Measurements from ENCODE around the gene RCBTB2.

The RCBTB2 gene

GRCh38 chr13:48492470-48493065, 40.3 kb downstream of the RCBTB2 start:
- no peaks in the 10 kb centered on the region for H3K4me1 ChIP-seq (ENCODE audit: insufficient read depth, insufficient read length)
- H3K9me3 ChIP-seq (ENCODE audit: insufficient read depth, low read length) = no peaks in the 10 kb centered on the region
- TF ChIP-seq SUZ12 (IDR thresholded peaks at IDR 0.05; ENCODE audit: extremely low read depth, insufficient read depth, insufficient read length) (no peak), ZNF274 (IDR thresholded peaks at IDR 0.05; ENCODE audit: low read depth, low read length) (no peak), YY1 (IDR thresholded peaks at IDR 0.05; ENCODE audit: insufficient read depth, insufficient read length) (no peak)
- no peaks in the 10 kb centered on the region for H3K36me3 ChIP-seq (ENCODE audit: insufficient read depth, insufficient read length, low read length)
- H3K4me3 ChIP-seq (ENCODE audit: insufficient read length, low read depth) = no peak overlapping the region
- H3K9ac ChIP-seq (ENCODE audit: insufficient read length, low read depth) = no peak overlapping the region
- no peak for DNase-seq (ENCODE audit: low read depth, low spot score)
- H3K27me3 ChIP-seq (ENCODE audit: insufficient read depth, insufficient read length) = no peaks in the 10 kb centered on the region

- Histone ChIP-seq H3K9ac (ENCODE audit: insufficient read length, low read depth) (no peak overlapping the region), H3K36me3 (ENCODE audit: insufficient read depth, insufficient read length, low read length) (no peaks in the 10 kb centered on the region), H3K27me3 (ENCODE audit: insufficient read depth, insufficient read length) (no peaks in the 10 kb centered on the region), H3K4me3 (ENCODE audit: insufficient read length, low read depth) (no peak overlapping the region), H3K9me3 (ENCODE audit: insufficient read depth, low read length) (no peaks in the 10 kb centered on the region), H3K4me1 (ENCODE audit: insufficient read depth, insufficient read length) (no peaks in the 10 kb centered on the region)
- TF ChIP-seq ZNF274 (IDR thresholded peaks at IDR 0.05; ENCODE audit: low read depth, low read length) (no peak), SUZ12 (IDR thresholded peaks at IDR 0.05; ENCODE audit: extremely low read depth, insufficient read depth, insufficient read length) (no peak), YY1 (IDR thresholded peaks at IDR 0.05; ENCODE audit: insufficient read depth, insufficient read length) (no peak)
- DNase-seq (ENCODE audit: low read depth, low spot score) = no peak
These were observed 40.8 kb downstream of the RCBTB2 start for GRCh38 chr13:48492096-48492440.

GRCh38 chr13:48491423-48492095, 41.3 kb downstream of the RCBTB2 start:
- no peaks in the 10 kb centered on the region for H3K4me1 ChIP-seq (ENCODE audit: insufficient read depth, insufficient read length)
- no peak for DNase-seq (ENCODE audit: low read depth, low spot score)
- H3K27me3 ChIP-seq (ENCODE audit: insufficient read depth, insufficient read length) = no peaks in the 10 kb centered on the region
- no peaks in the 10 kb centered on the region for H3K36me3 ChIP-seq (ENCODE audit: insufficient read depth, insufficient read length, low read length)
- H3K4me3 ChIP-seq (ENCODE audit: insufficient read length, low read depth) = no peak overlapping the region
- no peaks in the 10 kb centered on the region for H3K9me3 ChIP-seq (ENCODE audit: insufficient read depth, low read length)
- TF ChIP-seq YY1 (IDR thresholded peaks at IDR 0.05; ENCODE audit: insufficient read depth, insufficient read length) = no peak
- no peak for TF ChIP-seq SUZ12 (IDR thresholded peaks at IDR 0.05; ENCODE audit: extremely low read depth, insufficient read depth, insufficient read length)
- no peak for TF ChIP-seq ZNF274 (IDR thresholded peaks at IDR 0.05; ENCODE audit: low read depth, low read length)
- no peak overlapping the region for H3K9ac ChIP-seq (ENCODE audit: insufficient read length, low read depth)

DNA sequence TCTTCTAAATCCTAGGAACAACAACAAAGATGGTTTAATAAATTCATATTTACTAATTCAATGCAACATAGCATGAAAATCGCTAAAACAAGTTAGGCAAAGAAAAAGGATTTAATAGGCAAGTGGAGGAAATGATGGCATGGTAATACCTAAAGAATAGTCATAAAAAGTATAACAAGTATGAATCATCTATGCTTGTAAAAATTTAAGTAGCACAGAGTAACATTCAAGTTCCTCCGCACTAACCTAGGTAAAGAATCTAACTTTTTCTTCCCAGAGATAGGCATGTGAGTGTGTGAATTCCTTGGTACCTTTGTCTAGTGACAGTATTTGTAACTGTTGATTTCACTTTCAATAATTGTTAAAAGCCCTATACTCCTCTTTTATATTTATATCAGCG, 42.6 kb downstream of the RCBTB2 start:
- TF ChIP-seq ZNF274 (IDR thresholded peaks at IDR 0.05; ENCODE audit: low read depth, low read length) (no peak), YY1 (IDR thresholded peaks at IDR 0.05; ENCODE audit: insufficient read depth, insufficient read length) (no peak), SUZ12 (IDR thresholded peaks at IDR 0.05; ENCODE audit: extremely low read depth, insufficient read depth, insufficient read length) (no peak)
- H3K9me3 ChIP-seq (ENCODE audit: insufficient read depth, low read length) = no peaks in the 10 kb centered on the region
- H3K36me3 ChIP-seq (ENCODE audit: insufficient read depth, insufficient read length, low read length) = no peaks in the 10 kb centered on the region
- H3K4me1 ChIP-seq (ENCODE audit: insufficient read depth, insufficient read length) = no peaks in the 10 kb centered on the region
- H3K4me3 ChIP-seq (ENCODE audit: insufficient read length, low read depth) = no peak overlapping the region
- no peaks in the 10 kb centered on the region for H3K27me3 ChIP-seq (ENCODE audit: insufficient read depth, insufficient read length)
- no peak for DNase-seq (ENCODE audit: low read depth, low spot score)
- no peak overlapping the region for H3K9ac ChIP-seq (ENCODE audit: insufficient read length, low read depth)

GRCh38 chr13:48489666-48490065, 43.2 kb downstream of the RCBTB2 start:
- Histone ChIP-seq H3K4me3 (ENCODE audit: insufficient read length, low read depth) (no peak overlapping the region), H3K4me1 (ENCODE audit: insufficient read depth, insufficient read length) (no peaks in the 10 kb centered on the region), H3K9me3 (ENCODE audit: insufficient read depth, low read length) (no peaks in the 10 kb centered on the region), H3K36me3 (ENCODE audit: insufficient read depth, insufficient read length, low read length) (no peaks in the 10 kb centered on the region), H3K27me3 (ENCODE audit: insufficient read depth, insufficient read length) (no peaks in the 10 kb centered on the region), H3K9ac (ENCODE audit: insufficient read length, low read depth) (no peak overlapping the region)
- no peak for DNase-seq (ENCODE audit: low read depth, low spot score)
- no peak for TF ChIP-seq SUZ12 (IDR thresholded peaks at IDR 0.05; ENCODE audit: extremely low read depth, insufficient read depth, insufficient read length)
- TF ChIP-seq ZNF274 (IDR thresholded peaks at IDR 0.05; ENCODE audit: low read depth, low read length) = no peak
- TF ChIP-seq YY1 (IDR thresholded peaks at IDR 0.05; ENCODE audit: insufficient read depth, insufficient read length) = no peak

GRCh38 chr13:48488995-48489394, 43.9 kb downstream of the RCBTB2 start:
- DNase-seq (ENCODE audit: low read depth, low spot score) = no peak
- no peaks in the 10 kb centered on the region for H3K36me3 ChIP-seq (ENCODE audit: insufficient read depth, insufficient read length, low read length)
- H3K9ac ChIP-seq (ENCODE audit: insufficient read length, low read depth) = no peak overlapping the region

GRCh38 chr13:48487968-48488367, 44.9 kb downstream of the RCBTB2 start:
- no peaks in the 10 kb centered on the region for H3K4me1 ChIP-seq (ENCODE audit: insufficient read depth, insufficient read length)
- no peak overlapping the region for H3K9ac ChIP-seq (ENCODE audit: insufficient read length, low read depth)
- H3K36me3 ChIP-seq (ENCODE audit: insufficient read depth, insufficient read length, low read length) = no peaks in the 10 kb centered on the region
- no peak for DNase-seq (ENCODE audit: low read depth, low spot score)
- no peaks in the 10 kb centered on the region for H3K9me3 ChIP-seq (ENCODE audit: insufficient read depth, low read length)
- TF ChIP-seq YY1 (IDR thresholded peaks at IDR 0.05; ENCODE audit: insufficient read depth, insufficient read length) = no peak
- no peak for TF ChIP-seq SUZ12 (IDR thresholded peaks at IDR 0.05; ENCODE audit: extremely low read depth, insufficient read depth, insufficient read length)
- no peak for TF ChIP-seq ZNF274 (IDR thresholded peaks at IDR 0.05; ENCODE audit: low read depth, low read length)
- H3K4me3 ChIP-seq (ENCODE audit: insufficient read length, low read depth) = no peak overlapping the region
- no peaks in the 10 kb centered on the region for H3K27me3 ChIP-seq (ENCODE audit: insufficient read depth, insufficient read length)

More at GRCh38 chr13:48488995-48489394, 43.9 kb downstream of the RCBTB2 start:
- H3K27me3 ChIP-seq (ENCODE audit: insufficient read depth, insufficient read length) = no peaks in the 10 kb centered on the region
- H3K4me1 ChIP-seq (ENCODE audit: insufficient read depth, insufficient read length) = no peaks in the 10 kb centered on the region
- H3K9me3 ChIP-seq (ENCODE audit: insufficient read depth, low read length) = no peaks in the 10 kb centered on the region
- no peak overlapping the region for H3K4me3 ChIP-seq (ENCODE audit: insufficient read length, low read depth)
- TF ChIP-seq YY1 (IDR thresholded peaks at IDR 0.05; ENCODE audit: insufficient read depth, insufficient read length) = no peak
